AG10803 (cell line): ENCODE measurements around the gene MRPL49.

ENCODE experiments used
- DNase-seq: peaks from one replicate; pipeline ENCODE4 v3.0.0; 2010; ENCODE audit warnings: low read depth
- H3K4me3 ChIP-seq: 2 replicates; pipeline ENCODE4 v1.5.1; 2011; ENCODE audit warnings: mild to moderate bottlenecking, low read length, control low read depth
- CTCF ChIP-seq: conservative IDR thresholded peaks from 2 replicates; pipeline ENCODE4 v1.5.1; 2011; ENCODE audit warnings: mild to moderate bottlenecking, low read length, control low read depth, inconsistent platforms

MRPL49 gene

GRCh38 chr11:65109231-65110198 is 12.6 kb upstream of the MRPL49 start:
- DNase-seq = no peak
- no peak overlapping the region for H3K4me3 ChIP-seq
- no peak for TF ChIP-seq CTCF

- TF ChIP-seq CTCF = peak; percentile 94
- DNase-seq = peak; percentile 73
- H3K4me3 ChIP-seq = no peak overlapping the region
Observed at GRCh38 chr11:65110354-65110861, 11.7 kb upstream of the MRPL49 start.

- TF ChIP-seq CTCF = no peak
- H3K4me3 ChIP-seq = no peak overlapping the region
- DNase-seq = no peak
Observed at GRCh38 chr11:65111159-65111743, 10.9 kb upstream of the MRPL49 start.

- peak within 1 kb of the TSS; percentile 54 for H3K4me3 ChIP-seq
- DNase-seq = peak; percentile 84
- no peak for TF ChIP-seq CTCF
Observed at GRCh38 chr11:65111744-65112545, 10.2 kb upstream of the MRPL49 start, which contains the start of gene TM7SF2. Gene TM7SF2, plus strand, starts transcription at chr11:65111872. Its CDS starts 144 bp downstream, at chr11:65112016.

- no peak for DNase-seq
- TF ChIP-seq CTCF = peak; percentile 46
- H3K4me3 ChIP-seq = peak overlapping the region; percentile 54
Observed at GRCh38 chr11:65112546-65113360, 9.4 kb upstream of the MRPL49 start.

- DNase-seq = no peak
- peak overlapping the region; percentile 54 for H3K4me3 ChIP-seq
- TF ChIP-seq CTCF = no peak
Observed at GRCh38 chr11:65113361-65113756, 8.8 kb upstream of the MRPL49 start.
